NCI-H146 treated with DMSO at 0.1 percent for 48 hours (cell line): ENCODE data around the gene C19orf12.

Source experiments
- DNase-seq: peaks from one replicate; lab custom pipeline; 2025; ENCODE audit not compliant: unreplicated experiment; lab: John Stamatoyannopoulos, UW

C19orf12 gene

GRCh38 chr19:29697523-29698261 is 17.4 kb downstream of the C19orf12 start:
- no peak for DNase-seq

GRCh38 chr19:29696565-29696846 is 18.6 kb downstream of the C19orf12 start:
- DNase-seq = no peak

GRCh38 chr19:29695765-29696564 is 19.1 kb downstream of the C19orf12 start:
- DNase-seq = no peak

GRCh38 chr19:29694669-29695627 is 20.1 kb downstream of the C19orf12 start:
- peak; percentile 6 for DNase-seq

GRCh38 chr19:29694161-29694560 is 20.9 kb downstream of the C19orf12 start:
- DNase-seq = no peak

- no peak for DNase-seq
These were observed 24.2 kb downstream of the C19orf12 start for GRCh38 chr19:29690842-29691241.

- no peak for DNase-seq
These were observed 26.9 kb downstream of the C19orf12 start for GRCh38 chr19:29687897-29688728.

- DNase-seq = no peak
These were observed 27.7 kb downstream of the C19orf12 start for GRCh38 chr19:29687244-29687896.

- no peak for DNase-seq
These were observed 28.7 kb downstream of the C19orf12 start for GRCh38 chr19:29686285-29686805.

- DNase-seq = no peak
These were observed 29.7 kb downstream of the C19orf12 start for GRCh38 chr19:29685326-29685725.

GRCh38 chr19:29683009-29683408 is 32.1 kb downstream of the C19orf12 start:
- no peak for DNase-seq

GRCh38 chr19:29682236-29682895 is 32.7 kb downstream of the C19orf12 start:
- no peak for DNase-seq

GRCh38 chr19:29681422-29682235 is 33.4 kb downstream of the C19orf12 start:
- no peak for DNase-seq

GRCh38 chr19:29680937-29681336 is 34.1 kb downstream of the C19orf12 start:
- no peak for DNase-seq

- no peak for DNase-seq
These were observed 34.6 kb downstream of the C19orf12 start for GRCh38 chr19:29680447-29680846.

- DNase-seq = no peak
These were observed 35.4 kb downstream of the C19orf12 start for GRCh38 chr19:29679598-29680210.

- DNase-seq = no peak
These were observed 36.5 kb downstream of the C19orf12 start for GRCh38 chr19:29678484-29679106.
